Sciatic nerve (tissue), 2 donors: ENCODE measurements around the gene HOXD8. TPM values are rescaled to one million over a fixed set of nuclear protein-coding genes. Genes with fewer than 3 reads are reported as not detected.

ENCODE experiments used
- ATAC-seq: fragments of 200-7000 bp; cut with Tn5 transposase; one replicate; pipeline ENCODE4 v1.9.1; 2020; ENCODE audit warnings: mild to moderate bottlenecking, moderate library complexity
- DNase-seq: peaks from one replicate; pipeline ENCODE4 v3.0.0-alpha.2; 2020; ENCODE audit warnings: low spot score
- intact Hi-C: fragments of 100-400 bp; cut with DNase I; formaldehyde crosslinking; loops from one replicate; pipeline ENCODE4 v1.14.2; 2022
- total RNA-seq: library from RNA; stranded (reverse); fragmentation: NEBNext Ultra II Directional; extraction: Animal tissue kit (Norgen Biotek cat#: 25700); gene quantifications from one replicate; pipeline ENCODE4 v1.2.1, GENCODE V29; 2021
- donor health status: DM: no; HTN: no; CAD: no.
- donor health status: DM: no; HTN: no; CAD: no.

HOXD8 gene
- total RNA-seq, result 11.9 TPM

DNA sequence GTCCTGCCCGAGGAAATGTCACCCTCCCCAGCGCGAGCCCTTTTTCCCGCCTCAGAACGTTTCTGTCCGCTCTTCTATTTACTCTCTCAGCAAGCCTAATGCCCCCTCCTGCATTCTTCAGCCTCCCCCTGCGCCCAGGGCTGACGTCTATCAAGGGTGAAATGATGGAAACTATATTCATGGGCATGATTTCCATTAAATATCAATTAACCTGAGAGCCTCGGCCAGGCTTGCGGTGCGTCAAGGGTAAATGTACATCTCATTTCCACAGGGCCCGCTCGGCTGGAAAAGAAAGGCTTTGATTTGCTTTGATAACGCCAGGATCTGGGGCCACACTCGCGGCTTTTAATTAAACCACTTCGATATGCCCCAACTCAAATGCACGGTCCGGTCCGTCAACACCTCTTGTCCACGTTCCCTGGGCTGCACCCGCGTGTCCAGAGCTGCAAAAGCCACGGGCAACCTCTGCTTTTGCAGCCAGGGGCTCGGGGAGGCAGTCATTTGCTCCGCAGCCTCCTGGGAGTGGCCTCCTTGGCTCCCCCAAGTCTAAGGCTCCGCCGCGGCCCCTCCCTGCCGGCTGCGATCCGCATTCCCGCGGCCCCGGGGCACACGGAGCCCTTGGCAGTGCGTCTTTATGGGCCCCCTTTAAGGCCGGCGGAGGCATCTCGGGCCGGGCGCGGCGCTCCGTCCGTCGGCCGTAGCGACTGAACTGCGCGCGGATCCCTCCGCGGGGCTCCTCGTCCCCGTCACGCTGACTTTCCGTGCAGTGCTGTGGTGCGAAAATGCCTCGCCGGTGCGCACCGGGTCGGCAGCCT lies at the start of gene HOXD8:
HOXD8 (plus strand) TSS at position 724 of the 815 bp plus-strand sequence. CDS start 662 bp downstream, outside the sequence.
- ATAC-seq (peak; percentile 57), DNase-seq (peak; percentile 78)
- intact Hi-C loops, result loop anchor here (5.0 to 10.0 kb wide), 2 partner anchors 508 to 1026 kb away; no protein-coding TSS in a partner anchor

DNA sequence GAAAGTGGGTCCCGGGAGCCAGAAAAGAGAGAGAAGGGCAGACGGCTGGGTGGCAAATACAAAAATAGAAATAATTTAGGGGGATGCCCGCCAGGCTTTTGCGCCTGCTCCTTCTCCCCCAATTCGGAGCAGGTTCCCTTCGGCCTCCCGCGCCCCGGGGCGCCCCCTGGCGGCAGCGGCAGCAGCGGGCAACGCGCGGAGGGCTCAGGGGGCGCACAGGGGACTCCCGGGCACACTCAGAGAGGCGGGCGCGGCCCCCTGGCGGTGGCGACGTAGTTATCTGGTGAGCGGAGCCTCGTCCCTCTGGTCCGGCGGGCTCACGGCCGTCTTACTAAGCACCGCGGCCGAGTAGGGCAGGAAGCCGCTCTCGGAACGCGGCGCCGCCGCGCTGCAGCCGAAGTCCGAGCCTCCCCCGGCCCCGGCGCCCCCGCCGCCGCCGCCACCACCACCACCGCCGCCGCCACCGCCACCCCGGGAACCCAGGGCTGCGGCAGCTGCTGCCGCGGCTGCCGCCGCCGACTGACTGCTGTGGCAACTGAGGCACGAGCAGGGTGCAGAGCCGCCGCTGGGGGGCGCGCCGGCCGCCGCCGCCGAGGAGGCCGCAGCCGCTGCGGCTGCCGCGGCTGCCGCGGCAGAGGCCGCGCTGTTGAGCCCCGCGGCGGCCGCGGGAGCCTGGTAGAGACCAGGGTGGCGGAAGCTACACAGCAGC lies 49.5 kb upstream of the HOXD8 start:
- ATAC-seq (no peak), DNase-seq (no peak)
- intact Hi-C loops, result loop anchor here (2.0 to 10.0 kb wide), 2 partner anchors 55 to 395 kb away; no protein-coding TSS in a partner anchor

DNA sequence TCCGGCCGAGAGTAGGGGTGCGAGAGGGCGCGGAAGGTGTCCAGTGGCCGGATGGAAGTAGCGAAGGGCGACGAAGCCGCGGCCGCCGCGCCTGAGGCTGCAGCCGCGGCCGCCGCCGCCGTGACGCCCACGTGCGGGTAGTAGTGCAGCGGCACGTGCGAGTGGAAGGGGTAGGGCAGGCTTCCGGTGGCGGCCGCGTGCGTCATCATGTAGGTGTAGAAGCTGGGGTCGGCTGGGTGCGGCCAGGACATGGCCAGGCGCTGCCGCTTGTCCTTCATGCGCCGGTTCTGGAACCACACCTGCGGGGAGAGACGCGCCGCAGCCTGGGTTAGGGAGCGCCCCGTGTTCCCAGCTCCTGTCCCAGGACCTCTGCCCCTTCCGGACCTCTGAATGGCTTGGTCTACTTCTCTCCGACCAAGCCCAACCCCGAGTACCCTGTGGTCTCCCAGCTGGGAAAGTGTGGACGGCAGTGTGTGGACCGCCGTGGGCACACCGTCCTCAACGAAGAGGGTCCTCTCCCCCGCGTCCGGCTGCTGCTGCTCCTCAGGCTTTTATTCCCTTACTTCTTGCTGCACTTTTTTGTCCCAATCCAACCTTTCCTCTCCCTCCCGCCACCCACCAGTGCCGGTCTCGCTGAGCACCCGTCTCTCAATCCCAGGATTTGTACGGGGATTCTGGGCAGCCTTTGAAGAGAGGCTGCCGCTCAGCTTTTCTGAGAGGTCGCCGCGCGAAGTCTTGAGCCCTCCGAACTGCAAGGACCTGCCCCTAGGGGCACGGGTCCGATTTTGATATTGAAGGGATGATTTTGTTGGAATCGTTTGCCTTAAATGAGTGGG lies 48.7 kb upstream of the HOXD8 start:
- intact Hi-C loops, result loop anchor here (2.0 to 10.0 kb wide), 2 partner anchors 54 to 396 kb away; no protein-coding TSS in a partner anchor
- ATAC-seq, result no peak
- no peak for DNase-seq

DNA sequence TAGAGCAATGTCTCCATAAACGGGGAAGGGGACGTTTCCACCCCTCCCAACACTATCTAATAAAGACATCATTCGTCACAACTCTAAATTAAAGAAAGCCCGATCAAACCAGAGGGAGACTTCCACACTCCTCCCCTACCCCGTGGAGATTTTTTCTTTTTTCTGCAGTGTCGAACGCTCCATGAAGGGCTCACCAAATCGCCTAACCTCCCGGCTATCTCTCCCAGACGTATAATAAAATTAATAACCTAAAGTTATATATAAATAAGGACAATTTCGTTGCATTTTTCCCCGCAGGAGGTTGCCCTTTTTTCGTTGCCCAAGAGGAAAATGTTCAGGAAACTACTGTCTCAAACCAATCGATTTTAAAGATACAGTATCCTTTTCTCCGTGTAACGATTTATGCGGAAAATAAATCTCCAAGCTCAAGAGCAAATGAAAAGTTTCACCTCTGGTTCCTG lies 48.1 kb upstream of the HOXD8 start:
- DNase-seq, result no peak
- no peak for ATAC-seq
- intact Hi-C loops, result loop anchor here (2.0 to 10.0 kb wide), 2 partner anchors 53 to 397 kb away; no protein-coding TSS in a partner anchor

DNA sequence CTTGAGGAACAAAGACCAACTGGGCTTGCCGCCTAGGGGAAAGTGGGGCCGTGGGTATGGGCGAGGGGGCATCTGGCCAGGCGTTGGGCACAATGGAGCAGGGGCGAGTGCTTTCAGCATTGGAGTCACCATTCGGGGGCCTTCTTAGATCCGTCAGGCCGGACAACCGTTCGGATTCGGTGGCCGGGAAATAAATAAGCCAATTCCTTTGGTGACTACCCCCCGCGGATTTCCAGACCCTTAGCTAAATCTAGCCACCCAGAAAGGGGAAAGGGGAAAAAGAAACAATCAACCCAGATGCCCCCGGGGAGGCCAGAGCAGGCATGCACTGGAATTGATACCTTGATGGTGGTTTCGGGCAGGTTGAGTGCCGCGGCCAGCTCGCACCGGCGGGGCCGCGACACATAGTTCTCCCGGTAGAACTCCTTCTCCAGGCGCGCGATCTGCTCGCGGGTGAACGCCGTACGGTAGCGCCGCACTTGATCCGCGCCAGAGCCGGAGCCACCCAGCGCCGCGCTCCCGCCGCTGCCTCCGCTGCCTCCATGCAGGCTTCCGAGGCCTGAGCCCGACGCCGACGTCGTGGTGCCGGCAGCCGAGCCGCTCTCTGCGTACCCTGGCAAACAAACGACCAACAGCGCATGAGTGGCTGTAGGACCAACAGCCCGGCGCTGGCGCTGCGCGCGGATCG lies 47.5 kb upstream of the HOXD8 start:
- ATAC-seq (no peak), DNase-seq (no peak)
- intact Hi-C loops, result loop anchor here (2.0 to 10.0 kb wide), 2 partner anchors 53 to 397 kb away; no protein-coding TSS in a partner anchor

DNA sequence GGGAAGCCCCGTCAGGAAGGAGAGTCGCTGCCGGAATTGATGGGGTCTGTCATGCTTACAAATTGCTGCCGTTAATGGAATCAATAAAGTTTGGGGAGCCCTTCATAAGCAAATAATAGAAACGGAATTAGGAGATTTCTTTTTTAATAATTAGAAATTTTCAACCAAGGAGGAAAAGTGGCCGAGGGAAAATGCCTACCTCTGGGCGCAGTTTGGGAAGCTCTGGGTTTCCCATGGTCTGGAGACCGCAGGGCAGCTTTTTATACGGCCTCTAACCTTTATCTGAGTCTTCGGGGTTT lies 47.0 kb upstream of the HOXD8 start:
- DNase-seq (no peak), ATAC-seq (no peak)
- intact Hi-C loops, result loop anchor here (10.0 kb wide), 1 partner anchor 398 kb away; no protein-coding TSS in a partner anchor

- intact Hi-C loops, result loop anchor here (10.0 kb wide), 1 partner anchor 398 kb away; no protein-coding TSS in a partner anchor
- no peak for ATAC-seq
- DNase-seq, result no peak
These were observed 46.4 kb upstream of the HOXD8 start for GRCh38 chr2:176082824-176083751.

GRCh38 chr2:176083796-176084261 lies 45.7 kb upstream of the HOXD8 start, which contains the start of gene EVX2:
TSS of gene EVX2 (minus strand) at chr2:176083962. CDS start at chr2:176083776, 186 bp downstream.
- DNase-seq (no peak), ATAC-seq (no peak)
- intact Hi-C loops, result loop anchor here (10.0 kb wide), 1 partner anchor 399 kb away; no protein-coding TSS in a partner anchor

DNA sequence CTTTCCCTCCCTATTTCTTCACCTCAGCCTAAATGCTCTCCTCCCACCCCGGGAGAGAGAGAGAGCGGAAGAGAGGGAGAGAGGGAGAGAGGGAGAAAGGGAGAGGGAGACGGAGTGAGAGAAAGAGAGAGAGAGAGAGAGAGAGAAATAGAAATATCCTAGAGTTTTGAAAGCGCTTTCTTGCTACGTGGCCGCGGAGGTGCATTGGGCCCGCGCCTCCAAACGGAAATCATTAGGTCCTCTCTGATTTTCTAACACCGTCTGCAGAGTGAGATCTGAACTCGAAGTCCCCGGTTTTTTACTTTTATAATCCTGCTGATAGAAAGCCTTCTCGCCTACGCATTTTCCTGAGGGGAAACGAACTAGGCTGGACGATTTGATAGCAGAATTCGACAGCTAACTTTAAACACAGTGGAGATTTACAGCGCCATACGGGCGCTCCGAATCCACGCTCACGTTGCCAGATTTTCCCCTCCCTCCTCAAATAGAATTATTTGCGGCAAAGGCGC lies 44.8 kb upstream of the HOXD8 start:
- no peak for ATAC-seq
- no peak for DNase-seq
- intact Hi-C loops, result loop anchor here (10.0 kb wide), 1 partner anchor 400 kb away; no protein-coding TSS in a partner anchor

DNA sequence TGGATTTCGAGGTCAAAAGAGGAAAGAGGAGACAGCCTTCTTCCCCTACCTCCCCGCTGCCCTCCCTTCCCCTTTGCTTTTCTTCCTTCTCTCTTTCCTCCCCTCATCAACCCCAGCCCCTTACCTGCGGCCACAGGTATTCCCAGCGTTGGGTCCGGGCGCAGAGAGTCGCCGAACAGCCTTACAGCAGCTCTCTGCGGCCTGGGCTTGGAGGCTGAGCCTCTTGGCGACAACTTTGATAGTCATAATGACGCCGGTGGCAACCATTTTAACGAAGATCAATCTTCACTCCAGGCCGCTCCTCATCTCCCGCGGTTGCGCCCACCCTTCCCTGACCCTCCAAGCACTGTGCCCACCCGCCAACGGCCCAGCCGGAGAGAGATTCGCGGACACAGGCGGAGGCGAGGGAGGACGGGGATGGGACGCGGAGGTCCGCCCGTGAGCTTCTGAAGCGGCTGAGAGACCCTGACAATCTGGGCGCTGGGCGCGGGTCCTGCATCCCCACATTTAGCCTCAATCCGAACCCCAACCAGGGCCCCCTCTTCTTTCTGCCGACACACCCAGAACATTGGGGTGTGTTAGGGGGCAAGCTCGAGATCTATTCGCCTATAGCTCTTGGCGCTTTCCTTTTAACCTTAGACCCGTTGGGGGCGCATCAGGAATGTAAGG lies 44.3 kb upstream of the HOXD8 start:
- ATAC-seq (no peak), DNase-seq (no peak)
- intact Hi-C loops, result loop anchor here (10.0 kb wide), 1 partner anchor 400 kb away; no protein-coding TSS in a partner anchor

DNA sequence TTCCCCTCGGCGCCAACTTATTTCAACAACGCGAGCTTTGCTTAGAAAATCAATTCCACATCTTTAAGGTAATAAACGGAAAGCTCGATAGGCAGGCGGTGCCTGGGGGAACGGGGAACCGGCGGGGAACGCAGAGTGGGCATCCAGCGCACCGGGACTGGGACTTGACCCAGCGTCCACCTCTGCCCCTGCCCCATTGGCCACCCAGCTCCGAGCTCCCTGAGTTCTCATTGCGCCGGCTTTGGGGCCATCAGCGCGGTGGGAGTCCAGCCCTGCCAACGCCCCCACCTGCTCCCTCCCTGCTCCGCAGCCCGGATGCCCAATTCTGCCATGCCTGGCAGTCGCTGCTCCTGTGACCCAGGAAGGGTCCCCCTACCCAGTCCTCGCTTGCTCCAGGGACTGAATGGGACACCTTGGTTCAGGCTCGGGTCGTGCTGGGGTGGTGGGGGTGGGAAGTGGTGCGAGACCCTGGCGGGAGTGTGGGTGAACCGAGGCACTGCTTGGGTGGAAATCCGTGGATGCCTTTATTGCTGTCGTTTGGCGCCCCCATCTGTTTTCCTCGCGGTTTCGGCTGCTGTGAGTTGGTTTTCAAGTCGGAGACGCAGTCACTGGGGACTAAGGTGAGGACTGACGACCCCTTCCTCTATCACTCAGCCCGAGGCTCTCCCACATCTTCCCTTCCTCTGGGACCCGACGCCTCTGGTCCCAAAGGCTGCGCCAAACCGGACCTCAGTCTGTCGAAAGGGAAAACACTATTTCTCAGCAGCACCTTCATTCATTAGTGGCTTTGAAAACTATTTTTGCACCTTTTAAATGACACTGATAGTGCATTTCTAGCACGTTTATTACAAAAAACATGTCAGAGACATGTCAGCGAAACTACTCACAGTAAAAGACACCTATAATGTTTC lies 43.4 kb upstream of the HOXD8 start:
- intact Hi-C loops, result loop anchor here (10.0 kb wide), 1 partner anchor 401 kb away; no protein-coding TSS in a partner anchor
- DNase-seq (no peak), ATAC-seq (no peak)

- DNase-seq (no peak), ATAC-seq (no peak)
- intact Hi-C loops, result loop anchor here (10.0 kb wide), 1 partner anchor 403 kb away; no protein-coding TSS in a partner anchor
These were observed 42.0 kb upstream of the HOXD8 start for GRCh38 chr2:176087330-176088047.

GRCh38 chr2:176088048-176088936 lies 41.2 kb upstream of the HOXD8 start:
- ATAC-seq (peak; percentile 75), DNase-seq (no peak)
- intact Hi-C loops, result loop anchor here (10.0 kb wide), 1 partner anchor 403 kb away; no protein-coding TSS in a partner anchor
